AG04450 (cell line): Measurements from ENCODE around the gene GPR156. TPM values are rescaled to one million over a fixed set of nuclear protein-coding genes. Genes with fewer than 3 reads are reported as not detected.

Experiments used
- CTCF ChIA-PET: fragments of 300-600, 350-600 bp; formaldehyde crosslinking; extraction: SDS; loops from one replicate; lab custom pipeline; 2022; ENCODE audit warnings: antibody characterized with exemption, inconsistent platforms; lab: Charles Lee
- POLR2A ChIA-PET: fragments of 350-600 bp; formaldehyde crosslinking; extraction: SDS; loops from one replicate; lab custom pipeline; 2021; ENCODE audit warnings: antibody characterized with exemption, inconsistent platforms; lab: Yijun Ruan, JAX
- DNase-seq: peaks from one replicate; pipeline ENCODE4 v3.0.0-alpha.2; 2011; ENCODE audit warnings: low read depth, low spot score
- H3K27ac ChIP-seq: one replicate; pipeline ENCODE4 v1.5.1; 2012; ENCODE audit warnings: low read depth, low read length, control low read depth
- H3K27me3 ChIP-seq: one replicate; pipeline ENCODE4 v1.6.0; 2012; ENCODE audit warnings: low read length; ENCODE audit not compliant: control insufficient read depth, insufficient read depth
- H3K4me3 ChIP-seq: 2 replicates; pipeline ENCODE4 v1.5.1; 2011; ENCODE audit warnings: mild to moderate bottlenecking, low read depth, low read length, control low read depth
- H3K9me3 ChIP-seq: 2 replicates; pipeline ENCODE4 v1.5.1; 2012; ENCODE audit warnings: low read length; ENCODE audit not compliant: control insufficient read depth, insufficient read depth
- polyA plus RNA-seq: library from polyadenylated mRNA; depleted of rRNA; stranded (reverse); fragments of >200 nt; gene quantifications from 2 replicates; pipeline ENCODE4 v1.2.3, GENCODE V29; 2011
- TF ChIP-seq, protein P1 (sequence below): IDR thresholded peaks from 2 replicates; pipeline ENCODE4 v1.5.1; 2011; ENCODE audit warnings: low read depth, low read length, control low read depth, inconsistent platforms

GPR156 gene
- polyA plus RNA-seq, 1 experiment, result 0.22 TPM

- no peaks in the 10 kb centered on the region for H3K9me3 ChIP-seq
- H3K27ac ChIP-seq, result no peak overlapping the region
- CTCF ChIA-PET, result interaction anchor here (1.0 kb wide), 1 partner anchor 242 kb away, joined by 5 read pairs; no protein-coding TSS in a partner anchor
- POLR2A ChIA-PET, result interaction anchor here (1.4 kb wide), 1 partner anchor 15 kb away, joined by 3 read pairs; no protein-coding TSS in a partner anchor
- DNase-seq, result no peak
- H3K27me3 ChIP-seq, result no peaks in the 10 kb centered on the region
- H3K4me3 ChIP-seq, result no peak overlapping the region
- TF ChIP-seq, protein P1, sequence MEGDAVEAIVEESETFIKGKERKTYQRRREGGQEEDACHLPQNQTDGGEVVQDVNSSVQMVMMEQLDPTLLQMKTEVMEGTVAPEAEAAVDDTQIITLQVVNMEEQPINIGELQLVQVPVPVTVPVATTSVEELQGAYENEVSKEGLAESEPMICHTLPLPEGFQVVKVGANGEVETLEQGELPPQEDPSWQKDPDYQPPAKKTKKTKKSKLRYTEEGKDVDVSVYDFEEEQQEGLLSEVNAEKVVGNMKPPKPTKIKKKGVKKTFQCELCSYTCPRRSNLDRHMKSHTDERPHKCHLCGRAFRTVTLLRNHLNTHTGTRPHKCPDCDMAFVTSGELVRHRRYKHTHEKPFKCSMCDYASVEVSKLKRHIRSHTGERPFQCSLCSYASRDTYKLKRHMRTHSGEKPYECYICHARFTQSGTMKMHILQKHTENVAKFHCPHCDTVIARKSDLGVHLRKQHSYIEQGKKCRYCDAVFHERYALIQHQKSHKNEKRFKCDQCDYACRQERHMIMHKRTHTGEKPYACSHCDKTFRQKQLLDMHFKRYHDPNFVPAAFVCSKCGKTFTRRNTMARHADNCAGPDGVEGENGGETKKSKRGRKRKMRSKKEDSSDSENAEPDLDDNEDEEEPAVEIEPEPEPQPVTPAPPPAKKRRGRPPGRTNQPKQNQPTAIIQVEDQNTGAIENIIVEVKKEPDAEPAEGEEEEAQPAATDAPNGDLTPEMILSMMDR, result no peak
Observed at GRCh38 chr3:120174811-120175539, 110.0 kb downstream of the GPR156 start.

- Histone ChIP-seq H3K9me3 (no peaks in the 10 kb centered on the region), H3K27ac (no peak overlapping the region), H3K4me3 (no peak overlapping the region), H3K27me3 (no peaks in the 10 kb centered on the region)
- no peak for DNase-seq
- TF ChIP-seq, protein P1, result no peak
- CTCF ChIA-PET, result interaction anchor here (0.6 to 0.8 kb wide), 3 partner anchors 10 to 281 kb away, joined by 3 to 8 read pairs (median 5); no protein-coding TSS in a partner anchor
- POLR2A ChIA-PET, result interaction anchor here (0.9 to 1.9 kb wide), 2 partner anchors 11 to 78 kb away, joined by 3 to 9 read pairs; no protein-coding TSS in a partner anchor
Observed at GRCh38 chr3:120173056-120173675, 111.9 kb downstream of the GPR156 start.

DNA sequence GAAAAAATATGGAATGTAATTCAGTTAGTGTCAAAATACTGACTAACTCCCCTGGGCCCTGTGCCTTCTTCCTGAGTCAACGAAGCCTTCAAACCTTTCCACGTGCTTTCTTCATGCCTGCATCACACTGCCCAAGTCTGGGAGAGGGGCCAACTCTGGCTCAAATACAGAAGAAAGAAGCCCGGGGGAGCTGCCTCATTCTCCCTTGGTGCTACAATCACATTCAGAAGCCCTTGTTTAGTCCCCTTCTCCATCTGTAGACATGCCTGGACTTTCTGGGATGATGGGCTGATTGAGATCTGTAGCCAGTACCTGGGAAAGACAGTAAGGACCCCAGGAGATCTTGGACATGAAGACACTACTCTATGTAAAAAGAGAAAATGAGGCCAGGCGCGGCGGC, 113.0 kb downstream of the GPR156 start:
- Histone ChIP-seq H3K4me3 (no peak overlapping the region), H3K27me3 (no peaks in the 10 kb centered on the region), H3K27ac (peak overlapping the region; percentile 39), H3K9me3 (no peaks in the 10 kb centered on the region; the same call in 1 of the 2 replicates)
- ChIA-PET CTCF (no interaction called here), POLR2A (no interaction called here)
- DNase-seq, result no peak
- TF ChIP-seq, protein P1, result no peak

DNA sequence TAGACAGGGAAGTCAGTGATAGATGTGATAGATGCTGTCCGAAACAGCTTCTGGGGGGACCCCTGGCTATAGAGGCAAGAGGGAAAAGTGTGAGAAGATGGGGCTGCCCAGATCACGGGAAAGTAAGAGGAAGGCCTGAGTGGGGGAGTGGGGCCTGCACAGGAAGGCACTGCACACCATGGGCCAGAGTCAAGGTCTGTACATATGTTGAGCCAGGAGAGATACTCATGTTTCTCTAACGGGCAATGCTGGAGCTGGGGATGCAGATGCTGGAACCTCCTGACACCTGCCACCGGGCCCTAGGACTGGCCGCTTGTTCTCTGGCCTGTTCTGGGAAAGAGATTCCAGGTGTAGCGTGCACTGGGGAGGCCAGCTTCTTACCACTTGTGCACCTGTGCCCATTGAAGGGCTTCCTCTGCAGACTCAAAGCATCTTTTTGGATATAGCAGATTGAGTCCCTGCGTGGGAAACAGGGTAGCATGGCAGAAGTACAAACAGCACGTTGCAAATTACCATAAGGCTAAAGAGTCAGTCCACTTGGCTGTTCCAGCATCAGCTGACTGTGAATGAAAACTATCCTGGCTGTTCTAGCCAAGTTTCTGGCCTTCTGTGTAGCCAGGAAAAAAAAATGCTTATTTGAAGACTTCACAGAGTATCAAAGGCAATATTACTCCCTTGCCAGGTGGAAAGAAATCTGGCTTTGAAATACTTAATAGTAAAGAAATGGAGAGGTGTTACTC, 113.7 kb downstream of the GPR156 start:
- TF ChIP-seq, protein P1, result no peak
- H3K27me3 ChIP-seq, result no peaks in the 10 kb centered on the region
- ChIA-PET CTCF (interaction anchor here (0.6 kb wide), 1 partner anchor 11 kb away, joined by 3 read pairs; no protein-coding TSS in a partner anchor), POLR2A (interaction anchor here (1.6 kb wide), 1 partner anchor 12 kb away, joined by 4 read pairs; no protein-coding TSS in a partner anchor)
- H3K9me3 ChIP-seq, result no peaks in the 10 kb centered on the region; the same call in 1 of the 2 replicates
- no peak overlapping the region for H3K27ac ChIP-seq
- DNase-seq, result no peak
- H3K4me3 ChIP-seq, result no peak overlapping the region
